Right renal pelvis (tissue), 4 donors: Measurements from ENCODE around the gene TNKS1BP1. TPM values are rescaled to one million over a fixed set of nuclear protein-coding genes. Genes with fewer than 3 reads are reported as not detected.

Experiments
- DNase-seq, 4 donors: peaks; one replicate each; pipeline ENCODE4 v3.0.0-alpha.2; 2013; ENCODE audit warnings: low read depth in 4 of 4, low spot score in 3 of 4, missing footprints in 1 of 4
- polyA plus RNA-seq, 4 donors: library from polyadenylated mRNA; unstranded; fragments of 120-200 nt; gene quantifications; one replicate each; pipeline ENCODE4 v1.2.1, GENCODE V29; 2013; ENCODE audit not compliant: insufficient read length in 4 of 4

The TNKS1BP1 gene
- polyA plus RNA-seq, 4 donors = 63.9 to 69.6 (median 64.7) TPM

- no peak for DNase-seq
Observed at GRCh38 chr11:57314221-57314973, 10.4 kb downstream of the TNKS1BP1 start.

GRCh38 chr11:57313788-57314135, 11.0 kb downstream of the TNKS1BP1 start:
- DNase-seq = no peak

- no peak for DNase-seq
Observed at GRCh38 chr11:57313071-57313787, 11.5 kb downstream of the TNKS1BP1 start.

GRCh38 chr11:57312511-57313021, 12.2 kb downstream of the TNKS1BP1 start:
- DNase-seq = no peak

GRCh38 chr11:57311109-57311936, 13.4 kb downstream of the TNKS1BP1 start:
- DNase-seq = no peak

GRCh38 chr11:57310630-57311086, 14.1 kb downstream of the TNKS1BP1 start:
- DNase-seq = no peak

- DNase-seq = no peak
Observed at GRCh38 chr11:57310091-57310490, 14.7 kb downstream of the TNKS1BP1 start.

GRCh38 chr11:57309106-57310059, 15.4 kb downstream of the TNKS1BP1 start:
- no peak for DNase-seq

- no peak for DNase-seq
Observed at GRCh38 chr11:57308426-57309060, 16.2 kb downstream of the TNKS1BP1 start.

GRCh38 chr11:57307666-57308270, 17.0 kb downstream of the TNKS1BP1 start:
- no peak for DNase-seq

GRCh38 chr11:57306940-57307565, 17.7 kb downstream of the TNKS1BP1 start:
- DNase-seq = no peak

GRCh38 chr11:57306161-57306876, 18.4 kb downstream of the TNKS1BP1 start:
- DNase-seq = no peak

GRCh38 chr11:57305523-57305922, 19.2 kb downstream of the TNKS1BP1 start:
- DNase-seq = no peak

- no peak for DNase-seq
Observed at GRCh38 chr11:57303990-57304579, 20.7 kb downstream of the TNKS1BP1 start.

- no peak for DNase-seq
Observed at GRCh38 chr11:57303280-57303989, 21.3 kb downstream of the TNKS1BP1 start.

GRCh38 chr11:57302489-57302888, 22.3 kb downstream of the TNKS1BP1 start:
- no peak for DNase-seq
